GM21737 (cell line): ENCODE data around the gene CDH4.

ENCODE experiments used
- ATAC-seq: cut with Tn5 transposase; IDR thresholded peaks from one replicate; pipeline ENCODE4 v1.9.1; 2021; ENCODE audit warnings: mild to moderate bottlenecking, moderate library complexity; ENCODE audit not compliant: unreplicated experiment

Gene CDH4

GRCh38 chr20:61281286-61281795 lies 29.3 kb downstream of the CDH4 start:
- no peak for ATAC-seq

DNA sequence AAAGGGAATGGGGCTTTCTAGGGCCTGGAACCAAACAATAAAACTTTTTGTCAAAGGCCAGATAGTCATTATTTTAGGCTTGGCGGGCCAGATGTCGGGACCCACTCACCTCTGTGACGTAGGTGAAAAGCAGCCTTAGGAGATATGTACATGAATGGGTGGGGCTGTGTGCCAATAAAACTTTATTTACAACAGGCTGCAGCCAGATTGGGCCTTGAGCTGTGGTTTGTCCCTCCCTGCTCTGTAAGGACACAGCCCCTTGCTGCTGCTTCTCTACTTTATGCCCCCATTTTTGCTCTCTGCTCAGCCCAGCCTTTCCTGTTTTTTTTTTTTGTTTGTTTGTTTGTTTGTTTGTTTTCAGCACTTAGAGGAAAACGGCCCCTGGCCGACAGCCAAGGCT lies 32.7 kb downstream of the CDH4 start:
- no peak for ATAC-seq

DNA sequence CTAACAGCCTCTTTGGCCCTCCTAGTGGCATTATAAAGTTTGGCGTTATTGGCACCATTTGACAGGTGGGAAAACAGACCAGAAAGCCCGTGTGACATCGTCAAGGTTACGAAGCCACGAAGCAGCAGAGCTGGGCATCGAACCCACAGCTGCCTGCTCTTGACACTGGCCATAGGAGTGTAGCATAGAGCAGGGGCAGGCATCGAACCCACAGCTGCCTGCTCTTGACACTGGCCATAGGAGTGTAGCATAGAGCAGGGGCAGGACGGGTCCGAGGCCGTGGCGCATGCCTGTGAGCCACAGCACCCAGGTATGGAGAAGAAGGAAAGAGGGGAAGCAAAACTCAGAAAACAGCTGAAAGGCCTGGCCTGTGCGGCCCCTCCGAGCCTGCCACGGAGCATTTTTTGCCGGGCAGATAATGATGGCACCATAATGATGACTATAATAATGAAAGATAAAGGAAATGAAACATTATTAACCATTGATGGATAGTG lies 33.1 kb downstream of the CDH4 start:
- ATAC-seq = no peak

DNA sequence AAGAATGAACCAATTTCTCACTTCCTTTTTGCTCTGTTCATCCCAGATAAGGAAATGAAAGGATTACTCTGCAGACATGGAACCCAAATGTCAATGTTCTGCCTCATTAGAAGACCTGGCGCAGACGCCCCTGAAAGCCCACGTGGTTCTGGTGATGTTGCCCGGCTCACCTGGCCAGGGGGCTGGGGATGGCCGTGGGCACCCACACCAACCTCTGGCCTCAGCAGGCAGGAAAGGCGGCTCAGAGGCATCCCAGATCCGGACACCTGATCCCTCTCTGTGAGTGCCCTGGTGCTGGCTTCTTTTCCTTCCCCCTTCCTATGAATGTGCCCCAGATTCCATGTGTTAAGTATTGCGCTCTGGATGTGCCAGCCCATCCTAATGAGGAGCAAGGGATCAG lies 33.6 kb downstream of the CDH4 start:
- no peak for ATAC-seq

- no peak for ATAC-seq
Measured at GRCh38 chr20:61287583-61288275, 35.7 kb downstream of the CDH4 start.

DNA sequence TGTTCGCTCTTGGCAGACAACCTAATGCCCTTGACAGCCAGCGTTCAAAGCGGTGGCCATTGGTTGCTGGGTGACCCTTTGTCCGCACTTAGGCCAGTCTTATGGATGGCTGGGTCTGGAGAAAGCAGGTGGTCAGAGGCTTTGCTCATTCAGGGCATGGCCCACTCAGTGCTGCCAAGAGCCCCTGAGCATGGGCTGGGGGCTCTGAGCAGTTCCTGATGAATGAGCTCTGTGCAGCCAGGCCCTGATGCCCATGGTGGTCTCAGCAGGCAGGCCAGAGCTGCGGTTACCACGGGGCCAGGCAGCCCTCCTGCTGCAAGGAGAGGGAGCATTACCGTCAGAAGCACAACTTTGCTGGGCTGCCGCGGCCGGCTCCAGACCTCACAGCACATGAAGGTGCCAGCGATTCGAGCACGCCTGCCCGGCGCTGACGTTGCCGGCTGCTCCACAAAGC lies 36.3 kb downstream of the CDH4 start:
- ATAC-seq = no peak

DNA sequence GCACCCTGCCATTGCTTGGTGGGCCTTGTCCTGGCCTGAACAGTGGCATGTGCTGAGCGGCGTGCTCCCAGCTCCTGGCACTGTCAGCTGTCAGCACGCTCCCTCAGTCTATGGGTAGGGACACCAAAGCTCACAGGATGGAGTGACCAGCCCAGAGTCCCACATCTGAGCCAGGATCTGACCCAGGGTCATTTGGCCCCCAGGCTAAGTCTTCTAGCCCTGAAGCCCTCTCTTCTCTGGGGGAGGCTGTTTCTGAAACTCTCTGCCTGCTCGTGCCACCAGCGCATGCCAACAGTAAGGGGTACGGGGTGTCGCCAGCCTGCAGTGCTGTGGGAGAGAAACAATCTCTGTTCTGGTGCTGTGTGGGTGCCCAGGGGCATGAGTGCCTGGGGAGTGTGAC lies 37.1 kb downstream of the CDH4 start:
- ATAC-seq = no peak

DNA sequence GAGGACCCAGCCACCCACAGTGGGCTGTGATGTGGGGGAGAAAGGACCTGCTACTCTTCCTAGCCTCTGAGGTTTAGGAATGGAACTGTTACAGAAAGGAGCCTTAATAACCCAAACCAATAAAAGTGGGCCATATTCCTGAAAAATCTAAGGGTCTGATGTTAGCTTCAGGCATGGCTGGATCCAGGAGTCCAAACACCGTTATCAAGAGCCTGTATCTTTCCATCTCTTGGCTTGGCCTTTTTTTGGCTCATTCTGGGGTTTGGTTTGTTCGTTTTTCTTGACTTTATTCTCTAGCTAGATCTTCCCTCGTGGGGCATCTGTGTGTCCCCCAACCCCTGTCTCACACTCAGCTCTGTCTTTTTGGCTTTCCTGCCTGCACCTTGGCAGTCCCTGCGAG lies 38.7 kb downstream of the CDH4 start:
- no peak for ATAC-seq

DNA sequence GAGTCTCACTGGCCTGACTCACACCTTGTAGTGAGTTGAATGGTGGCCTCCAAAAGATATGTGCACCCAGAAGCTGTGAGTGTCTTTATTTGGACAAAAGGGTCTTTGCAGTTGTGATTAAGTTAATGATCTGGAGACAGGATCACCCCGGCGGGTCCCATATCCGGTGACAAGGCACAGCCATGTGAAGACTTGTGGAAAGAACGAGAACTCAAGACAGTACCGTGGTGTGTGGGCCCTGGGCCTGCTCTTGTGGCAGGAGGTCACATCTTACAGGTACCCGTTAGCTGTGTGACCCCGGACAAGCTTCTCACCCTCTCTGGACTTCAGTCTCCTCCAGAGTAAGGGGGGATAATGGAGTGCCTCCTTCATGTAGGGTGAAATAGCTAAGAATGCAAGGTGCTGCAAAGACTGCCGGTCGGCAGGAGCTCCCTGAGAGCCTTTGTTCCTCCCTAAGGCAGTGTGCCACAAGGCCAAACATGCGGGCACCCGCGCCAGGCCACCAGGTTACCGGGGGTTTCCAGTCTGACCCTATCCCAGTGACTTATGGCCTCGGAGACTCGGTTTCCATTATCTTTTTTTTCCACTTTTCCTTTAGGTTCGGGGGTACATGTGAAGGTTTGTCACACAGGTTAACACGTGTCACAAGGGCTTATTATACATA lies 39.2 kb downstream of the CDH4 start:
- no peak for ATAC-seq

GRCh38 chr20:61292391-61292790 lies 40.3 kb downstream of the CDH4 start:
- ATAC-seq = no peak

DNA sequence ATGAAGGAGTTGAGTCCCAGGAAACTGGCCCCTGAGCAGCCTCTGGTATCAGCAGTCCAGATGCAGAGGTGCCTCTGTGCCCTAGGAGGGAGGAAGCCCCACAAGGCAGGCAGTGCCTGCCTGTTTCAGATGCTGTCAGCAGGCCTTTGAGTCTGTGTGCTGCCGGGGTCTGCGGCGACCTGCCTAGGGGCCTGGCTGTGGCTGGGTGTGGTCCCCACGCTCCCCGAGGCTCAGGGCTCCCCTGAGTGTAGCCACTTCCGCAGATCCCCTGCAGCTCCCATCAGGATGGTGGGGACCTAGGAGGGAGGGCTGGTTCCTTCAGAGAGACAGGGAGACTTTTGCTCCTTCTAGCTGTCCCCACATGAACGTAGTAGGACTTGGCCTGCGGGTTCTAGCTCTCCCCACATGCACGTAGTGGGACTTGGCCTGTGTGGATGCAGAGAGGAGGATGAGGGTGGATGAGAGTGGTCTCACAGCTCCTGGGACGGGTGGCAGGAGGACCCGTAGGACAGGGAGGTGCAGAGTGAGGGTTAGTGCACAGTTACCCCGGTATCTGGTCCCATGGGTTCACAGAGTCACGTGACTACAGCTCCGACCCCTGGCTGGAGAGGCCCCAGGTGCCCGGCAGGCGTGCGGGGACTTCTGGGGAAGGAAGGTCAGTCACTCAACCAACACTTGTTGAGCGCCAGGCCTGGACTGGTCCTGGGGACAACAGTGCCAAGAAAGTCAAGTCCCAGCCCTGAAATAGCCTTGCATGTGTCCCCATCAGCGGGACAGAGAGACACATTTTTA lies 41.0 kb downstream of the CDH4 start:
- ATAC-seq = no peak

GRCh38 chr20:61293951-61294350 lies 41.9 kb downstream of the CDH4 start:
- ATAC-seq = no peak

GRCh38 chr20:61295249-61295648 lies 43.2 kb downstream of the CDH4 start:
- no peak for ATAC-seq

DNA sequence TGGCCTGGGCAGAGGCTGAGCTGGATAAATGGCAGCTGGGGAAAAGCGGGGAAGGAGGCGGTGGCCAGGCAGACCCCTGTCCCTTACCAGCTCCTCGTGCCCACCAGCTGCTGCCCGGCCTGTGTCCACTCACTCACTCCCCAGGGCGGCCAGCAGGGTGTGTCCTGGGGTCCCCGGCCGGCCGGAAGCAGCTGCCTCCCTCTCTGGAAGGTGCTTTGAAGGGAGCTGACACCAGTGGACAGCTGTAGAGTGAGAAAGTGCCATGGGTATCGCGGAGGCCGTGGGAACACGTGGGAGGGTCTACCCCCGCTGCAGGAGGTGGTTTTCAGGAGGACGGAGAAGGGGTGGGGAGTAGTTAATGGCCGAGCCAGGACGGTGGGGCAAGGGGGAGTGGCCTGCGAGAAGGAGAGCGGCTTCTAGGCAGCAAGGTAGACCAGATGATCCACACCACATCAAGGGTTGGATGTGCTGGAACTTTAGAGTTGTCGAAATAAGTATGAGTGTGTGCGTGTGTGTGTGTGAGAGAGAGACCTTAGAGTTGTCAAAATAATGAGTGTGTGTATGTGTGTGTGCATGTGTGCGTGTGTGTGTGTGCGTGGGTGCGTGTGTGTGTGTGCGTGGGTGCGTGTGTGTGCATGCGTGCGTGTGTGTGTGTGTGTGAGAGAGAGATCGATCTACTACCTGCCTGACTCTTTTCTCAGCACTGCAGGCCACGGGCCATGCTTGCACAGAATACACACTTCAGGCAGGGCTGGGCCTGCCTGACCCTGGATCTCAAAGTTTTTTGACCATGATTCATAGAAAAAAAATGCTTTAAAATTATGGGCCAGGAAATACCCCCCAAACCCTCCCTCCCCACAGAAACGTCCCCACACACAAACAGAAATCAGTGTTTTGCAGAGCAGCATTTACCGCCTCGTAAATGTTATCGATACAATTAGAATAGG lies 43.9 kb downstream of the CDH4 start:
- ATAC-seq = no peak

GRCh38 chr20:61296629-61297019 lies 44.6 kb downstream of the CDH4 start:
- ATAC-seq = no peak

DNA sequence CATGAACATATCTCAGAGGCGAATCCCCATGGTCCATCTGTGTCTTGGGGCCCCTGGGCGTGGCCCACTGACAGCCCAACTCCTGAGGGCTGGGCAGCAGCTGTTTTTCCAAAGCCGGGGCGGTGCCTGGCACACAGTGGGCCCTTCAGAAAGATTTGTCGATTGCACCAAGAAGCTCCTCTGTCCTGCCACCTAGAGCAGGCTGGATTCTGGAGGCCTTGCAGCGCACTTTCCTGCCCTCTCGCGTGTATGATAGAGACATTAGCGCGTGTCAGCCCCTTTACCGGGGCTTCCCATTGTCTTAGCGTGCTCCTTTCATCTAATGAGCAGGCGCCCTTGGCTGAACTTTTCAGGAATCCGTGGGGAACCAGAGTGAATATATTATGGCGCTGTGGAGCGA lies 45.4 kb downstream of the CDH4 start:
- no peak for ATAC-seq

DNA sequence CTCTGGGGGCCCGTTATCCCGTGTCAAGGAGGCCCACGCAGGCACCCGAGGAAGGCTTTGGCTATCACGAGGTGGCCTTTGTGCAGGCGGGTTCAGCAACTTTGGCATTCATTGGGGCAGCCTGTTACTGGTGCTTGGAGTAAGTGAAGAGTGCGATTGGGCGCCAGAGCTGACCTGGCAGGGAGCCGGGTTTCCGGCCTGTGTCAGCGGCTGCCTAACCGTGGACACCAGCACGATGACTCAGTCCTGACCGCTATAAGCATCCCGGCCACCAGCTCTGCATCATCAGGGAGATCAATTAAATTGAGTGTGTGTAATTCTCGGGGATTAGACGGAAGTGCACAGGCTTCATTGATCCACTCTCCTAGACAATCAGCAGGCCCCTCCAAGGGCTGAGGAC lies 45.9 kb downstream of the CDH4 start:
- no peak for ATAC-seq

- ATAC-seq = no peak
Measured at GRCh38 chr20:61298661-61299060, 46.6 kb downstream of the CDH4 start.

DNA sequence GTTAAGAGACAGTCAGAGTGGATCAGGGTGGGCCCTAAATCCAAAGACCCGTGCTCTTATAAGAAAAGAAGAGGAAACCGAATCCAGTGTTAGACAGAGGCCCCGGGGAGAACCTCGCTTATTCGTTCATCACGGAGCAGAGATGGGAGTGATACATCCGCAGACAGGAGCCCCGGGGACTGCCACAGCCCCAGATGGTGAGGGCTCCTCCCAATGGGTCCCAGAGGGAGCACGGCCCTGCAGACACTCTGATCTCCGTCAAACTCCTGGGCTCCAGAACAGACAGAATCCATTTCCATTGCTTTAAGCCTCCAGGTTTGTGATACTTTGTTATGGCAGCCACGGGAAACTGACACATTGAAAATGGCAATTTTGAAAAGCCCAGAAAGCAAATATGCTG lies 47.0 kb downstream of the CDH4 start:
- no peak for ATAC-seq

DNA sequence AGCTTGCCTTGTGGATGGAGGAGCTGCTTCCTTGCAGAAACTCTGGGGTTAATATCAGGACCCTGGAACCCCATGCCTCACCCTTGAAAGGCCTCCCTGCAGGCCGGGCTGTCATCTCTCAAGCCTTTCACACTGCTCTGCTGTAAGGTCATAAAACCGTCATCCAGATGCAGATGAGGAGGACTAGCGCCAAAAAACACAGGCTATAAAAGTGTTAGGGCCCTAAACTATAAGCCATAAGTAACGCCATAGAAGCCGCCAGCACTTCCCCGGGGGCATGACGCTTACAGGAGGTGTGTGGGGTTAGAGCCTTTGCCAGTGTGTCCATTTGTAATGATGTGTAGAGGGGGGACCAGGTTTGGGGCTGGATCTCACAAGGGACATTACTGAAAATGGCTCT lies 47.6 kb downstream of the CDH4 start:
- ATAC-seq = no peak
